ENCODE results near the gene ELFN1.

GRCh38 chr7:1673581-1674118 lies 3.6 kb downstream of the ELFN1 start:
- no peak for TF ChIP-seq POLR2A (IDR thresholded peaks at IDR 0.05; ENCODE audit: low read depth, low read length)
- no peak for TF ChIP-seq POLR2AphosphoS5 (IDR thresholded peaks at IDR 0.05; ENCODE audit: low read depth, low read length)
- no peak for TF ChIP-seq TAF1 (IDR thresholded peaks at IDR 0.05; ENCODE audit: borderline replicate concordance, low read depth, low read length)
